Panc1 (cell line): ENCODE results near the gene XKR3. TPM values are rescaled to one million over a fixed set of nuclear protein-coding genes. Genes with fewer than 3 reads are reported as not detected.
"Not testable (repeated sequence)": the region's sequence is repeated elsewhere in the genome, so short reads cannot be mapped to it uniquely, and the experiment has no call there.

Experiments
- ATAC-seq: fragments of 200-7000 bp; cut with Tn5 transposase; 2 replicates; pipeline ENCODE4 v1.9.1; 2020; ENCODE audit warnings: mild to moderate bottlenecking, moderate library complexity
- BruUV-seq: library from RNA; stranded (reverse); fragments of 400-500 nt; replicated peaks from 2 replicates; lab custom pipeline; 2021; lab: Mats Ljungman, UMichigan
- CTCF ChIA-PET: fragments of 300-600 bp; sonication (Branson Sonifier 250); formaldehyde crosslinking; loops from one replicate; lab custom pipeline; 2022; ENCODE audit warnings: antibody characterized with exemption; lab: Charles Lee
- POLR2A ChIA-PET: fragments of 300-600 bp; sonication (Branson Sonifier 250); formaldehyde crosslinking; loops from one replicate; lab custom pipeline; 2022; ENCODE audit warnings: antibody characterized with exemption; lab: Charles Lee
- DNase-seq: peaks from one replicate; pipeline ENCODE4 v3.0.0-alpha.2; 2010; ENCODE audit warnings: low read depth, low spot score
- H3K27ac ChIP-seq: 2 replicates; pipeline ENCODE4 v1.5.1; 2011; ENCODE audit warnings: mild to moderate bottlenecking, low read length, inconsistent platforms
- H3K27me3 ChIP-seq: fragments of 200-500 bp; sonication (Bioruptor generic); 2 replicates; pipeline ENCODE4 v1.6.0; 2014; ENCODE audit warnings: low read length, inconsistent platforms; ENCODE audit not compliant: control insufficient read depth, insufficient read depth
- H3K36me3 ChIP-seq: fragments of 200-500 bp; sonication (Bioruptor generic); 2 replicates; pipeline ENCODE4 v1.5.1; 2014; ENCODE audit warnings: inconsistent platforms, mild to moderate bottlenecking, low read length, moderate library complexity; ENCODE audit not compliant: control insufficient read depth, insufficient read depth
- H3K4me1 ChIP-seq: 2 replicates; pipeline ENCODE4 v1.5.1; 2011; ENCODE audit warnings: inconsistent platforms, mild to moderate bottlenecking, low read length, moderate library complexity; ENCODE audit not compliant: control insufficient read depth, insufficient read depth
- H3K4me3 ChIP-seq, 2 experiments: 2 replicates each; pipeline ENCODE4 v1.5.1; 2011 to 2012; ENCODE audit warnings: low read depth in 2 of 2, low read length in 2 of 2, mild to moderate bottlenecking in 2 of 2, inconsistent platforms in 1 of 2, moderate library complexity in 1 of 2
- H3K9me3 ChIP-seq: fragments of 200-500 bp; sonication (Bioruptor generic); 2 replicates; pipeline ENCODE4 v1.5.1; 2014; ENCODE audit warnings: low read depth, mild to moderate bottlenecking, inconsistent platforms, low read length, moderate library complexity; ENCODE audit not compliant: control insufficient read depth, insufficient read depth
- POLR2AphosphoS5 ChIP-seq: IDR thresholded peaks from 2 replicates; pipeline ENCODE4 v1.6.1; 2012; ENCODE audit warnings: mild to moderate bottlenecking, low read depth, low read length, moderate library complexity
- REST ChIP-seq, 2 experiments: IDR thresholded peaks; 2 replicates each; pipeline ENCODE4 v1.6.1; 2011 to 2012; ENCODE audit warnings: low read depth in 2 of 2, control low read depth in 1 of 2, low read length in 1 of 2, mild to moderate bottlenecking in 1 of 2, moderate library complexity in 1 of 2; ENCODE audit not compliant: insufficient read depth in 1 of 2
- SIN3A ChIP-seq: IDR thresholded peaks from 2 replicates; pipeline ENCODE4 v1.6.1; 2012; ENCODE audit warnings: low read depth, mild to moderate bottlenecking, low read length, moderate library complexity, borderline replicate concordance; ENCODE audit not compliant: insufficient read depth
- TCF7L2 ChIP-seq: IDR thresholded peaks from 2 replicates; pipeline ENCODE4 v1.6.1; 2011; ENCODE audit warnings: mild to moderate bottlenecking, low read depth, low read length, inconsistent platforms
- in situ Hi-C: cut with HindIII; loops from 2 replicates; pipeline ENCODE4 v1.10.0; 2016; ENCODE audit warnings: low sequenced_read_pairs, low pct_unique_long_range_greater_than_20kb
- intact Hi-C: fragments of 100-400 bp; cut with micrococcal nuclease; formaldehyde crosslinking; loops from one replicate; pipeline ENCODE4 v1.10.0; 2022; ENCODE audit not compliant: unreplicated experiment
- total RNA-seq: library from RNA; stranded (reverse); gene quantifications from one replicate; pipeline ENCODE4 v1.2.1, GENCODE V29; 2021; ENCODE audit not compliant: unreplicated experiment
- TF ChIP-seq, protein P1 (sequence below): fragments of 450-650 bp; IDR thresholded peaks from 2 replicates; pipeline ENCODE4 v1.5.1; 2017; ENCODE audit warnings: mild to moderate bottlenecking

XKR3 gene
- total RNA-seq, 1 experiment from 2014 or later: not detected

- intact Hi-C loops (no loop called here), in situ Hi-C loops (no loop called here)
- TF ChIP-seq REST (IDR thresholded peaks at IDR 0.05; ENCODE audit: insufficient read depth in 1 of 2, low read depth in 2 of 2, low read length in 1 of 2): no peak
- TF ChIP-seq POLR2AphosphoS5: no peak
- no peak for TF ChIP-seq TCF7L2
- TF ChIP-seq, protein P1, sequence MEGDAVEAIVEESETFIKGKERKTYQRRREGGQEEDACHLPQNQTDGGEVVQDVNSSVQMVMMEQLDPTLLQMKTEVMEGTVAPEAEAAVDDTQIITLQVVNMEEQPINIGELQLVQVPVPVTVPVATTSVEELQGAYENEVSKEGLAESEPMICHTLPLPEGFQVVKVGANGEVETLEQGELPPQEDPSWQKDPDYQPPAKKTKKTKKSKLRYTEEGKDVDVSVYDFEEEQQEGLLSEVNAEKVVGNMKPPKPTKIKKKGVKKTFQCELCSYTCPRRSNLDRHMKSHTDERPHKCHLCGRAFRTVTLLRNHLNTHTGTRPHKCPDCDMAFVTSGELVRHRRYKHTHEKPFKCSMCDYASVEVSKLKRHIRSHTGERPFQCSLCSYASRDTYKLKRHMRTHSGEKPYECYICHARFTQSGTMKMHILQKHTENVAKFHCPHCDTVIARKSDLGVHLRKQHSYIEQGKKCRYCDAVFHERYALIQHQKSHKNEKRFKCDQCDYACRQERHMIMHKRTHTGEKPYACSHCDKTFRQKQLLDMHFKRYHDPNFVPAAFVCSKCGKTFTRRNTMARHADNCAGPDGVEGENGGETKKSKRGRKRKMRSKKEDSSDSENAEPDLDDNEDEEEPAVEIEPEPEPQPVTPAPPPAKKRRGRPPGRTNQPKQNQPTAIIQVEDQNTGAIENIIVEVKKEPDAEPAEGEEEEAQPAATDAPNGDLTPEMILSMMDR: no peak
- TF ChIP-seq SIN3A: no peak
- BruUV-seq: no TSS peak
- ATAC-seq: no peak
- Histone ChIP-seq H3K27ac (no peak overlapping the region), H3K4me1 (no peaks in the 10 kb centered on the region), H3K36me3 (no peaks in the 10 kb centered on the region), H3K27me3 (no peaks in the 10 kb centered on the region), H3K4me3 (no peak overlapping the region), H3K9me3 (no peaks in the 10 kb centered on the region)
- DNase-seq: no peak
- ChIA-PET CTCF (no interaction called here), POLR2A (no interaction called here)
Measured at GRCh38 chr22:16801088-16801487, 24.1 kb downstream of the XKR3 start.

DNA sequence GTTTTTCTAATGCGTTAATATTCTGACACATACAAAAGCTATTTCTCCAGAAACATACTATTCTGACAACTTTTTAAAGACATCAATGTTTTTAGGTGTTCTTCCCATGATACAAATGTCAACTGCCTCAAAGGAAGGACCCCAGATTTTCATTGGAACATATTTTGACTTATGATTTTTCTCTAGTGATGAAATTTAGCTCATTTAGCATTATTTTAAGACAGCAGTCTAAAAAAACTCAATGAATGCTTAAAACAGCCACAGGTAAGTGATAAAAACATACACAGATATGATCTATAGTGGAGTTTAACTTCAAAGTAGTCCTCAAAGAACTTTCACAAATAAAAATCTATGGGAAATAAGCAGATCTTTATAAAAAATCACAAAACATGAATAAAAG is 24.9 kb downstream of the XKR3 start:
- TF ChIP-seq POLR2AphosphoS5 (no peak), REST (IDR thresholded peaks at IDR 0.05; ENCODE audit: insufficient read depth in 1 of 2, low read depth in 2 of 2, low read length in 1 of 2) (no peak), TCF7L2 (no peak), SIN3A (no peak)
- TF ChIP-seq, protein P1: no peak
- no peak overlapping the region for H3K27ac ChIP-seq
- H3K4me1 ChIP-seq: no peaks in the 10 kb centered on the region
- CTCF ChIA-PET: no interaction called here
- DNase-seq (no peak), ATAC-seq (no peak)
- BruUV-seq: no TSS peak
- intact Hi-C loops: no loop called here
- no peaks in the 10 kb centered on the region for H3K36me3 ChIP-seq
- H3K9me3 ChIP-seq: no peaks in the 10 kb centered on the region
- H3K4me3 ChIP-seq: no peak overlapping the region
- POLR2A ChIA-PET: no interaction called here
- no peaks in the 10 kb centered on the region for H3K27me3 ChIP-seq
- in situ Hi-C loops: no loop called here

DNA sequence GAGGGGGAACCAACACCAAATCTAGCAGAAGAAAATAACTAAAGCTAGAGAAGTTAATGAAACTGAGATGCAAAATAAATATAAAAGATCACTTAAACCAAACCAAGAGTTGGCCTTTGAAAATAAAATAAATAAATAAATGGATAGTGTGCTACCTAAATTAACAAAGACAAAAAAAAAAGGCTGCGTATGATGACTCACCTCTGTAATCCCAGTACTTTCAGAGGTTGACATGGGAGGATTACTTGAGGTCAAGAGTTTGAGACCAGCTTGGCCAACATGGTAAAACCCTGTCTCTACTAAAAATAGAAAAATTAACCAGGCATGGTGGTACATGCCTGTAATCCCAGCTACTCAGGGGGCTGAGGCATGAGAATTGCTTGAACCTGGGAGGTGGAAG is 29.7 kb downstream of the XKR3 start:
- BruUV-seq: not testable (repeated sequence)

More for the DNA sequence above, 29.7 kb downstream of the XKR3 start:
- H3K4me1 ChIP-seq, in situ Hi-C loops, H3K27me3 ChIP-seq, H3K27ac ChIP-seq, intact Hi-C loops, CTCF ChIA-PET, ATAC-seq, H3K9me3 ChIP-seq, POLR2A ChIA-PET, H3K36me3 ChIP-seq, H3K4me3 ChIP-seq, DNase-seq: not testable (repeated sequence)
